Eye (tissue), 1 donor: ENCODE data around the gene BOLA2B.
"Not testable (repeated sequence)": the region's sequence is repeated elsewhere in the genome, so short reads cannot be mapped to it uniquely, and the experiment has no call there.

Source experiments
- DNase-seq: peaks from one replicate; pipeline ENCODE4 v3.0.0-alpha.2; 2015

The BOLA2B gene

DNA sequence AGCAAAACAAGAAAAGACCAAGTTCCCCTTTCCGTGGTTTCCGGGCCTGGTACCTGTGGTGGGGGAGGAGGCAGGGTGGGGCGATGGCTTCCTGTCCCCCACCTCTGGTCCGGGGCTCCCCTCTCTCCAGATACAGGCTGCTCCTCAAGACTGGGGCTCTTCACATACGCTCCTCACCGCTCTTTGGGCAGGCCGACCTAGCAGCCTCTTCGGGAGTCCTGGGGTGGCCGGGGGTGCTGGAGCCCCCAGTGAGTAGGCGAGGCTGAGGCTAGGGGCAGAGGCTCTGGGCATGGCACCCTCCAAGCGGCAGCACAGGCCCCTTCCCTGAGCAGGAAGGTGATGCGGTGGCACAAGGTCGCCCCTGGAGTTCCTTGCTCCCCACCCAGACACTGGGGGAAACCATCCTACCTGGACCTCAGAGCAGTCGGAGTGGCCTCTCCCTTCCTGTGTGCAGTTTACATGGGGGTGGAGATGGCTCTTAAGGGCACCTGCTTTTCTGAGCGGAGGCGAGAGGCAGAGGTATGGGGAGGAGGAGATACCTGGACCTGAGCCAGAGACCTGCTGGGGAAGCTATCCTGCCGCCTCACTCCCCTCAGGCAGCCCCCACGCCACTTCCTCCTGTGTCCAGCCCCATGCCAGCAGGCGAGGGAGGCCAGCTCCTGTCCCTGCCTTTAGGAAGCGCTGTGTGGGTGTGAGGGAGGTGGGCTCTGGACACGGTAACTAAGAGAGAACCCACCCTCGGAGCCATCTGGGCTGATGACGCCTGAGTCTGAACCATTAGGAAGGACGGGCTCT is 9.2 kb downstream of the BOLA2B start:
- DNase-seq: no peak

DNA sequence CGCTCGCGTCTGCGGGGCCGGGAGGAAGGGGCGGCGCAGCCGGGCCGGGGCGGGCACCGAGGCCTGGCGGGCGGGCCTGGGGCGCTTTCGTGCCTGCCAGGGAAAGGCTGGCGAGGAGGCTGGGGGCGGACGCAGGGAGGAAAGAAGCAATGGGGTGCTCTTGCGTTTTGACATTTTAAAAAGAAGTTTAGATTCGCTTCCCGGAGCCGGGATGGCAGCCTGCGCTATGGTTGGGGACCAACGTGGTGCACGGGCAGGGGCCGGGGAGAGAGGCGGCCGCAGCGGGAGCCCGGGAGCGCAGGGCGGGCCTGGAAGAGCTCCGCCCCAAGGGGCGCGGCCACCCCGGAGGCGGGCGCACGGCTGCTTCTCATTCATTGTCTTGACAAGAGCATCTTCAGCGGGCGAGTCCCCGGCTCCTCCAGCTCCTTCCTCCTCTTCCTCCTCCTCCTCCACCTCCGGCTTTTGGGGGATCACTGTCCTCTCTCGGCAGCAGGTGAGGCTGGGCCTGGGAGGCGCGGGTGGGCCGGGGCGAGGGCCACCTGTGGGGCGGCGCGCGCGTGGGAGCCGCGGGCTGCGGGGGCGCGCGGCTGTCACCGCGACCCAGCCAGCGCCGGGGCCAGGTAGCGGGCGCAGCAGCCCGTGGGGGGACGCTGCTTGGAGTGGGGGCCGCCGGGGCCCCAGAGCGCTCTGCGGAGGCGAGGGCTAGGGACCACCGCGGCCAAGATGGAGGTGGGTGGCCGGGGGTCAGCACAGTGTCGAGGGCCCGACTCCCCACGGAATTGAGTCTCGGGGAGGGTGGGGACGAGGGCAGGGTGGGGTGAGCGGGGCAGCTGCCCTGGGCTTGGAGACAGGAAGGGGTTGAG is 10.0 kb downstream of the BOLA2B start, which contains the start of gene CORO1A:
Gene CORO1A, plus strand, starts transcription at position 370 of the 863 bp plus-strand sequence. CDS start 1,608 bp downstream, outside the sequence.
- DNase-seq: peak; percentile 92

- DNase-seq: no peak
These were observed 12.7 kb downstream of the BOLA2B start for GRCh38 chr16:30180741-30181140.

- no peak for DNase-seq
These were observed 13.5 kb downstream of the BOLA2B start for GRCh38 chr16:30179931-30180330.

DNA sequence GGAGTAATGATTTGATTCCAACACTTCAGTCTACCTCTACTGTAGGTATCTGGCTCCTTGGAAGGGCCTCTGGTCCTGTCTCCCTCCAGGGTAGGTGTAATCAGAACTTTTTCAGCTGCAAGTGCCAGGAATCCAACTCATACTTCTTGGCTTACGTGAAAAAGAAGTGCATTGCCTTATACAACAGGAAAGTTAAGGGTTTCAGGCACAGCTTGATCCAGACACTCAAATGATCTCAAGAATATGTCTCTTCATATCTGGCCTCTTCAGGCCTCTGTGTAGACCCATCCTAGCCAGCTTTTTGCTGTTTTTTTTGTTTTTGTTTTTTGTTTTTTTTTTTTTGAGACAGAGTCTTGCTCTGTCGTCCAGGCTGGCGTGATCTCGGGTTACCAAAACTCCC is 14.3 kb downstream of the BOLA2B start:
- DNase-seq: no peak

DNA sequence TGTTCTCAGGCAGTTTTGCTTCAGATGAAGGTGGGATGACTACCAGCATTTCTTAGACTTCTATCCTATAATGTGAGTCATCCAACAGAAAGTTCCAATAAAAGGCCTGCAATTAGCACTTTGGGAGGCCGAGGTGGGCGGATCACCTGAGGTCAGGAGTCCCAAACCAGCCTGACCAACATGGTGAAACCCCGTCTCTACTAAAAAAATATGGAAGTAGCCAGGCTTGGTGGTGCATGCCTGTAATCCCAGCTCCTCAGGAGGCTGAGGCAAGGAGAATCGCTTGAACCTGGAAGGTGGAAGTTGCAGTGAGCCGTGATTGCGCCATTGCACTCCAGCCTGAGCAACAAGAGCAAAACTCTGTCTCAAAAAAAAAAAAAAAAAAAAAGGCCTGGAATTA is 16.6 kb downstream of the BOLA2B start:
- not testable (repeated sequence) for DNase-seq

- no peak for DNase-seq
These were observed 20.4 kb downstream of the BOLA2B start for GRCh38 chr16:30173054-30173453.

DNA sequence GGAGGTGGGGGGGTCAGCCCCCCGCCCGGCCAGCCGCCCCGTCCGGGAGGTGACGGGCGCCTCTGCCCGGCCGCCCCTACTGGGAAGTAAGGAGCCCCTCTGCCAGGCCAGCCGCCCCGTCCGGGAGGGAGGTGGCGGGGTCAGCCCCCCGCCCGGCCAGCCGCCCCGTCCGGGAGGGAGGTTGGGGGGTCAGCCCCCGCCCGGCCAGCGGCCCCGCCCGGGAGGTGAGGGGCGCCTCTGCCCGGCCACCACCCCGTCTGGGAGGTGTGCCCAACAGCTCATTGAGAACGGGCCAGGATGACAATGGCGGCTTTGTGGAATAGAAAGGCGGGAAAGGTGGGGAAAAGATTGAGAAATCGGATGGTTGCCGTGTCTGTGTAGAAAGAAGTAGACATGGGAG is 23.3 kb downstream of the BOLA2B start:
- DNase-seq: not testable (repeated sequence)

DNA sequence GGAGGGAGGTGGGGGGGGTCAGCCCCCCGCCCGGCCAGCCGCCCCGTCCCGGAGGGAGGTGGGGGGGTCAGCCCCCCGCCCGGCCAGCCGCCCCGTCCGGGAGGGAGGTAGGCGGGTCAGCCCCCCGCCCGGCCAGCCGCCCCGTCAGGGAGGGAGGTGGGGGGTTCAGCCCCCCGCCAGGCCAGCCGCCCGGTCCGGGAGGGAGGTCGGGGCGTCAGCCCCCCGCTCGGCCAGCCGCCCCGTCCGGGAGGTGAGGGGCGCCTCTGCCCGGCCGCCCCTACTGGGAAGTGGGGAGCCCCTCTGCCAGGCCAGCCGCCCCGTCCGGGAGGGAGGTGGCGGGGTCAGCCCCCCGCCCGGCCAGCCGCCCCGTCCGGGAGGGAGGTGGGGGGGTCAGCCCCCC is 24.1 kb downstream of the BOLA2B start:
- not testable (repeated sequence) for DNase-seq

- not testable (repeated sequence) for DNase-seq
These were observed 24.7 kb downstream of the BOLA2B start for GRCh38 chr16:30168746-30169145.

GRCh38 chr16:30166202-30166902 is 27.1 kb downstream of the BOLA2B start:
- DNase-seq: no peak

DNA sequence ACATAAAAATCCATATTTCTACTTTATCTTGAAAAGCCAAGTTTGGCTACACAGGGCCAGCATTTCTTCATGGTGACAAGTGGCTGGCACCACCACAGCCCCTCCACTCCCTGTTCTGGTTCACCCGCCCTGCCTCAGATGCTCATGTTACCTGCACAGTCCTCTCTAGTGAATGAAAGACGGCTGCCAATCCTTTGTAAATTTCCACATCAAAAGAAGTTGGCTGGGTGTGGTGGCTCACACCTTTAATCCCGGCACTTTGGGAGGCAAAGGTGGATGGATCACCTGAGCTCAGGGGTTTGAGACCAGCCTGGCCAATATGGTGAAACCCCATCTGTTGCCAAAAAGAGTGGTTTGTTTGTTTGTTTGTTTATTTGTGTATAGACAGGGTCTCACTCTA is 29.9 kb downstream of the BOLA2B start:
- no peak for DNase-seq

GRCh38 chr16:30157214-30157613 is 36.3 kb downstream of the BOLA2B start:
- DNase-seq: no peak

GRCh38 chr16:30155188-30155587 is 38.3 kb downstream of the BOLA2B start:
- no peak for DNase-seq

DNA sequence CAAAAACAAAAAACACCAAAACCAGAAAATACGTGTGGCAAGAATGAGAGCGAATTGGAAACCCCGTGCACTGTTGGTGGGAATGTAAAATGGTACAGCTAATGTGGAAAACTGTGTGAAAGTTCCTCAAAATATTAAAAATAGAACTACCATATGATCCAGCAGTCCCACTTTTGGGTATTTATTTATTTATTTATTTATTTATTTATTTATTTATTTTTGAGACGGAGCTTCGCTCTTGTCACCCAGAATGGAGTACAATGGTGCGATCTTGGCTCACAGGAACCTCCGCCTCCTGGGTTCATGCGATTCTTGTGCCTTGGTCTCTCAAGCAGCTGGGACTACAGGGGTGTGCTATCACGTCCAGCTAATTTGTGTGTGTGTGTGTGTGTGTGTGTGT is 40.9 kb downstream of the BOLA2B start:
- no peak for DNase-seq

- DNase-seq: no peak
These were observed 42.4 kb downstream of the BOLA2B start for GRCh38 chr16:30151091-30151490.

DNA sequence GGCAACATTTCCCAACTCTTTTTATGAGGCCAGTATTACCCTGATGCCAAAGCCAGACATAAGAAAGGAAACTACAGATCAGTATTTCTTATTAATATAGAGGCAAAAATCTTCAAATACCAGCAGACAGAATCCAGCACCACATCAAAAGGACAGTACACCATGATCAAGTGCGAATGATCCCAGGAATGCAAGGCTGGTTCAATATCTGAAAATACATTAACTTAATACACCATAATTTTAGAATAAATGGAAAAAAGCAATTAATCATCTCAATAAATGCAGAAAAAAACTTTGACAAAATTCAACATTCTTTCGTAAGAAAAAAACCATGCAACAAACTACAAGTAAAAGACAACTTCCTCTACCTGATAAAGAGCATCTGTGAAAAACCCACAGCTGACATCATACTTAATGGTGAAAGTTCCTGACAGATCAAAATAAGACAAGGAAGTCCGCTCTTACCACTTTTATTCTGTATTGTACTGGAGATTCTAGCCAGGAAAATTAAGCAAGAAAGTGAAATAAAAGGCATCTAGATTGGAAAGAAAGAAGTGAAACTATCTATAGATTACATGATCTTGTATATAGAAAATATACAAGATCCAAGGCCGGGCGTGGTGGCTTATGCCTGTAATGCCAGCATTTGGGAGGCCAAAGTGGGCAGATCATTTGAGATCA is 44.1 kb downstream of the BOLA2B start:
- no peak for DNase-seq

DNA sequence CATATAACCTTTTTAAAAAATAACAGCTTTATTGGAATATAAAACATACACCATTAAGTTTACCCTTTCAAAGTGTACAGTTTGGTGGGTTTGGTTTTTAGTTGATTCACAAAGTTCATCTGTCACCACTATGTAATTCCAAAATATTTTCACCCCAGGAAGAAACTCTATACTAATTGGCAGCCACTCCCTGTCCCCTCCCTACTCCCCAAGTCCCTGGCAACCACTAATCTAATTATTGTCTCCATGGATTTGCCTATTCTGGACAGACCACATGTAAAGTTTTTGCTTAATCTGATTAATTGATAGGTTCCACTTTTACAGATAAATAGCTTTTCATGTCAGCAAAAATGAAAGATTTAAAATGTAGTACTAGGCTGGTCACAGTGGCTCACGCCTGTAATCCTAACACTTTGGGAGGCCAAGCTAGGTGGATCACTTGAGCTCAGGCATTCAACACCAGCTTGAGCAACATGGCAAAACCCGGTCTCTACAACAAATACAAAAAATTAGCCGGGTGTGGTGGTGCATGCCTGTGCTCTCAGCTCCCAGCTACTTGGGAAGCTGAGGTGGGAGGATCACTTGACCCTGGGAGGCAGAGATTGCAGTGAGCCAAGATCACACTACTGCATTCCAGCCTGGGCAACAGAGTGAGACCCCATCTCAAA is 45.5 kb downstream of the BOLA2B start:
- no peak for DNase-seq

DNA sequence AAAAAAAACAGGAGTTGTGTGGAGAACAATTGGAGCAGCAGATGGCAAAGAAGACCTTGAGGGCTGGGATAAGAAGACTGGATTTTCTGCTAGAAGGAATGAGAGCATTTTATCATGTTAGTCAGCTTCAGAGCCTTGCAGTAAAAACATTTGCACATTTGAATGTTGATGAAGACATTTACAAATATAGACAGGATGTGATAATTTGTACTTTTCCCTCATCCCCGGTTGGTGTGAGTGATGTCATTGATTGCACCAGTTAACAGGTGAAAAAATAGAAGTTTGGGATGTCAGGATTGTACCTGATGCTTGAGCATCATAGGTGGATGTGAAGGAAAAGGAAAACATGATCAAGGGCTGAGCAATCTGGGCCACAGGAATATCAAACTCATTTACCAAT is 47.8 kb downstream of the BOLA2B start:
- no peak for DNase-seq

DNA sequence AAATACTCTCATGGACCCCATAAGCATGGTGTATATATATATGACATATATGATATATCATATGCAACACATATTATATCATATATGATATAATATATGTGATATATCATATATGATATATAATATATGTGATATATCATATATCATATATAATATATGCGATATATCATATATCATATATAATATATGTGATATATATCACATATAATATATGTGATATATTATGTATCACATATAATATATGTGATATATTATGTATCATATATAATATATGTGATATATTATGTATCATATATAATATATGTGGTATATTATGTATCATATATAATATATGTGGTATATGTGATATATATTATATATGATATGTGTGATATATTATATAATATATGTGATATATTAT is 48.5 kb downstream of the BOLA2B start:
- no peak for DNase-seq

GRCh38 chr16:30144017-30144416 is 49.4 kb downstream of the BOLA2B start:
- DNase-seq: no peak

DNA sequence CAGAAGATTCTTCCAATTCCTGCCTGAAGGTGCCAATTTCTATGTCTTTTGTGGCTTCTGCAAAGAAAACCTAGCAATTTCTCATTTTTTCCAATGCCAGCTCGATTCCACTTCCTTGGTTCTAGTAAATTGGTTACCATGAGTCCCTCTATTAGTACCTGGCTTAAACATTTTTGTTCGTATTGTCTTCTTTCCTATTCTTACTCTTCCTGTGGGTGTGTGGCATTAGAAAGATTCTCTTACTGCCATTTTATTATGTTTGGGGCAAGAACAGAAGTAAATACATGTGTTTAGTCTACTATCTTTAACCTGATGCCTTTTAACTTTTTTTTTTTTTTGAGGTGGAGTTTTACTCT is 50.1 kb downstream of the BOLA2B start:
- DNase-seq: no peak
